SK-N-SH treated with all-trans-retinoic acid at 6 μM for 48 hours (cell line): ENCODE data around the gene PRICKLE3.

Source experiments
- ATAC-seq: fragments of 200-7000 bp; cut with Tn5 transposase; 3 replicates; pipeline ENCODE4 v1.9.1; 2020; ENCODE audit warnings: mild to moderate bottlenecking, moderate library complexity
- ARNTL ChIP-seq: fragments of 450-650 bp; formaldehyde crosslinking; IDR thresholded peaks from 2 replicates; pipeline ENCODE4 v1.5.0; 2020; ENCODE audit warnings: low read depth, mild to moderate bottlenecking, moderate library complexity, borderline replicate concordance
- BACH2 ChIP-seq: fragments of 250-450 bp; sonication (Bioruptor Pico); IDR thresholded peaks from 2 replicates; pipeline ENCODE4 v1.9.0; 2021; ENCODE audit warnings: mild to moderate bottlenecking, borderline replicate concordance
- CREB5 ChIP-seq: fragments of 250-450 bp; sonication (Bioruptor Pico); IDR thresholded peaks from 2 replicates; pipeline ENCODE4 v1.5.1; 2020; ENCODE audit warnings: low read depth, mild to moderate bottlenecking, moderate library complexity
- CSDC2 ChIP-seq: fragments of 250-450 bp; sonication (Bioruptor Pico); IDR thresholded peaks from 2 replicates; pipeline ENCODE4 v1.5.0; 2020; ENCODE audit warnings: mild to moderate bottlenecking, moderate library complexity
- CSRNP3 ChIP-seq: fragments of 250-450 bp; sonication (Bioruptor Pico); IDR thresholded peaks from 2 replicates; pipeline ENCODE4 v1.5.1; 2021; ENCODE audit warnings: mild to moderate bottlenecking, moderate library complexity
- ESRRG ChIP-seq: fragments of 250-450 bp; sonication (Bioruptor Pico); IDR thresholded peaks from 2 replicates; pipeline ENCODE4 v1.6.1; 2021; ENCODE audit warnings: mild to moderate bottlenecking
- GLIS3 ChIP-seq: fragments of 250-450 bp; sonication (Bioruptor Pico); IDR thresholded peaks from 2 replicates; pipeline ENCODE4 v1.5.0; 2020; ENCODE audit warnings: mild to moderate bottlenecking, moderate library complexity
- ISL1 ChIP-seq: fragments of 250-450 bp; sonication (Bioruptor Pico); IDR thresholded peaks from 2 replicates; pipeline ENCODE4 v2.1.2; 2022; ENCODE audit warnings: mild to moderate bottlenecking, moderate library complexity
- OSR1 ChIP-seq: fragments of 250-450 bp; sonication (Bioruptor Pico); IDR thresholded peaks from 2 replicates; pipeline ENCODE4 v1.8.0; 2022; ENCODE audit warnings: moderate library complexity, mild to moderate bottlenecking, inconsistent platforms
- POU6F1 ChIP-seq: fragments of 250-450 bp; sonication (Bioruptor Pico); IDR thresholded peaks from 2 replicates; pipeline ENCODE4 v1.8.0; 2021; ENCODE audit warnings: low read depth, mild to moderate bottlenecking, moderate library complexity, borderline replicate concordance
- RARB ChIP-seq: fragments of 250-450 bp; sonication (Bioruptor Pico); IDR thresholded peaks from 2 replicates; pipeline ENCODE4 v1.8.0; 2021; ENCODE audit warnings: mild to moderate bottlenecking, moderate library complexity
- SNAI2 ChIP-seq: fragments of 250-450 bp; sonication (Bioruptor Pico); IDR thresholded peaks from 2 replicates; pipeline ENCODE4 v1.5.0; 2020; ENCODE audit warnings: mild to moderate bottlenecking, moderate library complexity
- TCF4 ChIP-seq: fragments of 250-450 bp; sonication (Bioruptor Pico); IDR thresholded peaks from 2 replicates; pipeline ENCODE4 v1.8.0; 2021; ENCODE audit warnings: mild to moderate bottlenecking, moderate library complexity, borderline replicate concordance
- TOX ChIP-seq: fragments of 250-450 bp; sonication (Bioruptor Pico); IDR thresholded peaks from 2 replicates; pipeline ENCODE4 v1.8.0; 2021; ENCODE audit warnings: mild to moderate bottlenecking, moderate library complexity, borderline replicate concordance
- TSHZ2 ChIP-seq: fragments of 250-450 bp; sonication (Bioruptor Pico); IDR thresholded peaks from 2 replicates; pipeline ENCODE4 v1.5.0; 2020; ENCODE audit warnings: mild to moderate bottlenecking, moderate library complexity
- ZC3H10 ChIP-seq: fragments of 250-450 bp; sonication (Bioruptor Pico); IDR thresholded peaks from 2 replicates; pipeline ENCODE4 v1.5.1; 2021; ENCODE audit warnings: mild to moderate bottlenecking, moderate library complexity
- ZFP3 ChIP-seq: fragments of 250-450 bp; sonication (Bioruptor Pico); IDR thresholded peaks from 2 replicates; pipeline ENCODE4 v1.5.0; 2020; ENCODE audit warnings: mild to moderate bottlenecking, moderate library complexity
- ZFP30 ChIP-seq: fragments of 450-650 bp; formaldehyde crosslinking; IDR thresholded peaks from 2 replicates; pipeline ENCODE4 v1.5.0; 2022; ENCODE audit warnings: mild to moderate bottlenecking, moderate library complexity
- ZNF565 ChIP-seq: fragments of 450-650 bp; formaldehyde crosslinking; conservative IDR thresholded peaks from 2 replicates; pipeline ENCODE4 v1.5.0; 2020; ENCODE audit warnings: low read depth, mild to moderate bottlenecking, moderate library complexity
- ZNF70 ChIP-seq: fragments of 450-650 bp; formaldehyde crosslinking; IDR thresholded peaks from 2 replicates; pipeline ENCODE4 v1.5.0; 2020; ENCODE audit warnings: mild to moderate bottlenecking, moderate library complexity
- ZNF8 ChIP-seq: fragments of 450-650 bp; formaldehyde crosslinking; IDR thresholded peaks from 2 replicates; pipeline ENCODE4 v1.5.0; 2020; ENCODE audit warnings: mild to moderate bottlenecking, moderate library complexity

Gene PRICKLE3

GRCh38 chrX:49188468-49189076, 2.4 kb upstream of the PRICKLE3 start (continued):
- TF ChIP-seq TSHZ2 (CRISPR knock-in tag), result no peak
- TF ChIP-seq ZFP30 (CRISPR knock-in tag), result no peak
- no peak for TF ChIP-seq ESRRG (CRISPR knock-in tag)
- no peak for TF ChIP-seq CREB5 (CRISPR knock-in tag)
- TF ChIP-seq ZNF8 (CRISPR knock-in tag), result no peak
- no peak for TF ChIP-seq GLIS3
- TF ChIP-seq BACH2, result no peak

GRCh38 chrX:49187526-49187925, 1.4 kb upstream of the PRICKLE3 start:
- TF ChIP-seq TSHZ2 (CRISPR knock-in tag) (no peak), OSR1 (CRISPR knock-in tag) (no peak), ARNTL (no peak), TCF4 (CRISPR knock-in tag) (no peak), RARB (no peak), CSRNP3 (no peak), ZNF565 (CRISPR knock-in tag) (no peak), ZFP30 (CRISPR knock-in tag) (no peak), GLIS3 (no peak), ISL1 (no peak), ZFP3 (CRISPR knock-in tag) (no peak), CSDC2 (CRISPR knock-in tag) (no peak)
- ATAC-seq, result no peak

- no peak for ATAC-seq
- no peak for TF ChIP-seq TSHZ2 (CRISPR knock-in tag)
- no peak for TF ChIP-seq ESRRG (CRISPR knock-in tag)
- no peak for TF ChIP-seq ZFP3 (CRISPR knock-in tag)
- no peak for TF ChIP-seq TOX
- no peak for TF ChIP-seq ZNF70 (CRISPR knock-in tag)
- TF ChIP-seq OSR1 (CRISPR knock-in tag), result no peak
- TF ChIP-seq POU6F1, result no peak
- TF ChIP-seq SNAI2 (CRISPR knock-in tag), result no peak
- no peak for TF ChIP-seq GLIS3
- TF ChIP-seq ZNF565 (CRISPR knock-in tag), result no peak
- TF ChIP-seq CSRNP3, result no peak
- no peak for TF ChIP-seq TCF4 (CRISPR knock-in tag)
- TF ChIP-seq RARB, result no peak
- TF ChIP-seq ZNF8 (CRISPR knock-in tag), result no peak
- TF ChIP-seq CREB5 (CRISPR knock-in tag), result no peak
- no peak for TF ChIP-seq BACH2
- no peak for TF ChIP-seq CSDC2 (CRISPR knock-in tag)
- no peak for TF ChIP-seq ZC3H10 (CRISPR knock-in tag)
These were observed 838 bp upstream of the PRICKLE3 start for GRCh38 chrX:49187028-49187394.
